Right hindlimb (tissue), 1 donor: Measurements from ENCODE around the gene TSC22D4.
"Not testable (repeated sequence)": the region's sequence is repeated elsewhere in the genome, so short reads cannot be mapped to it uniquely, and the experiment has no call there.

Experiments used
- DNase-seq: peaks from one replicate; pipeline ENCODE4 v3.0.0-alpha.2; 2018

The TSC22D4 gene

DNA sequence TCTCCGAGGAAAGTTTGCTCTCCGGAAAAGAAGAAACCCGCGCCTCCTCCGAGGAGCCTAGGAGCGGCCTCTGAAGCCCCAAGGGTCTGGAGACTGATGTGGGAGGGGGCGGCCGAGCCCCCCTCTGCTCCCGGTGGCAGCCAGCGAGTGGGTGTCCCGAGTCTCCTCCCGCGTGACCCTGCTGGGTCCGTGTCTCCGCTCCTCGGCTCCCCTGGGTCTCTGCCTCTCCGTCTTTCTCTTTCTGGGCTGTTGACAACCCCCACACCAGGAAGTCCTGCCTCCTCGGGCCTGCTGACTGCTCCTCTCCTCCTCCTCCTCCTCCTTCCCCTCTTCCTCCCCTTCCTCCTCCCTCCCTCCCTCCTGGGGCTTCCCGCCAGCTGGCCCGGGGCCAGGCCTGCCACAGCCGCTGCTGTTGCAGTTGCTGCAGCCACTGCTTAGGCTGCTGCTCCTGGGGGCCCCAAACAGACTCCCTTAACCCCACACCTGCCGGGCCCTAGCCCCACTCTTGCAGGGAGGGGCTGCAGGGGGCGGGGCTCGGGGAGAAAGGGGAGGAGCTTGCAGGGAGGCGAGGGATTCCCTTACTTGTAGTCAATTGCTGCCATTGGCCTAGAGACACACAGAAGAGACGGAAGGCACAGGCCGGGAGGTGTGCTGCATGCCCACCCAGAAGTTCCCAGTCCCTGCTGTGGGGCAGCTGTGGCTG is at the start of gene TSC22D4:
TSC22D4 (minus strand) TSS at position 257 of the 703 bp plus-strand sequence. CDS start 1,176 bp downstream, outside the sequence.
- peak; percentile 99 for DNase-seq

DNA sequence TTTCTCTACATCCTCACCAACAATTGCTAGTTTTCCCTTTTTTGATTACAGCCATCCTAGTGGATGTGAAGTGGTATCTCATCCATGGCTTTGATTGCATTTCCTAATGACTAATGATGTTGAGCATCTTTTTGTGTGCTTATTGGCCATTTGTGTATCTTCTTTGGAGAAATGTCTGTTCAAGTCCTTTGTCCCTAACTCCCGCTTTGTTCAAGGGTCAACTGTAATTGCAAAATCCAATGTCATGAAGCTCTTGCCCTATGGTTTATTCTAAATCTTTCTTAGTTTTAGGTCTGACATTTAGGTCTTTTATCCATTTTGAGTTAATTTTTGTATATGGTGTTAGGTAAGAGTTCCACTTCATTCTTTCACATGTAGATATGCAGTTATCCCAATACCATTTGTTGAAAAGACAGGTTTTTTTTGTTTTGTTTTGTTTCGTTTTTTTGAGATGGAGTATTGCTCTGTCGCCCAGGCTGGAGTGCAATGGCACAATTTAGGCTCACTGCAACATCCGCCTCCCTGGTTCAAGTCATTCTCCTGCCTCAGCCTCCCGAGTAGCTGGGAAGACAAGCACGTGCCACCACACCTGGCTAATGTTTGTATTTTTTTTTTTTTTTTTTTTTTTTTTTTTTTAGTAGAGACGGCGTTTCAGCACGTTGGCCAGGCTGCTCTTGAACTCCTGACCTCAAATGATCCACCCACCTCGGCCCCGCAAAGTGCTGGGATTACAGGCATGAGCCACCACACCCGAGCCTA is 49.3 kb upstream of the TSC22D4 start:
- DNase-seq = not testable (repeated sequence)

DNA sequence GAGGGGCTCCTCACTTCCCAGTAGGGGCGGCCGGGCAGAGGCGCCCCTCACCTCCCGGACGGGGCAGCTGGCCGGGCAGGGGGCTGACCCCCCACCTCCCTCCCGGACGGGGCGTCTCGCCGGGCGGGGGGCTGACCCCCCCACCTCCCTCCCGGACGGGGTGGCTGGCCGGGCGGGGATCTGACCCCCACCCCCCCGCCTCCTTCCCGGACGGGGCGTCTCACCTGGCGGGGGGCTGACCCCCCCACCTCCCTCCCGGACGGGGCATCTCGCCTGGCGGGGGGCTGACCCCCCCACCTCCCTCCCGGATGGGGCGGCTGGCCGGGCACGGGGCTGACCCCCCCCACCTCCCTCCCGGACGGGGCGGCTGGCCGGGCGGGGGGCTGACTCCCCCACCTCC is 44.2 kb upstream of the TSC22D4 start:
- DNase-seq = not testable (repeated sequence)

DNA sequence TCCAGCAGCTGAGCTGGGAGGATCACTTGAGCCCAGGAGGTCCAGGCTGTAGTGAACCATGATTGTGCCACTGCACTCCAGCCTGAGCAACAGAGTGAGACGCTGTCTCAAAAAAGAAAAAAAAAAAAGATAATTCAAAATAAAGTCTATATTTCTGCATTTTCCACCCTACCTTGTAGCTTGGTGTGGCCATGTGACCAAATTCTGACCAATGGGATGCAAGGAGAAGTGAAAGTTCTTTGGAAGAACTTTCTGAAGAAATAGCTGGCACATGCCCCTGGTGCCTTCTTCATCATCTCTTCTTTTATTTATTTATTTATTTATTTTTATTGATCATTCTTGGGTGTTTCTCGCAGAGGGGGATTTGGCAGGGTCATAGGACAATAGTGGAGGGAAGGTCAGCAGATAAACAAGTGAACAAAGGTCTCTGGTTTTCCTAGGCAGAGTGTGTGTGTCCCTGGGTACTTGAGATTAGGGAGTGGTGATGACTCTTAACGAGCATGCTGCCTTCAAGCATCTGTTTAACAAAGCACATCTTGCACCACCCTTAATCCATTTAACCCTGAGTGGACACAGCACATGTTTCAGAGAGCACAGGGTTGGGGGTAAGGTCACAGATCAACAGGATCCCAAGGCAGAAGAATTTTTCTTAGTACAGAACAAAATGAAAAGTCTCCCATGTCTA is 43.0 kb upstream of the TSC22D4 start:
- not testable (repeated sequence) for DNase-seq

DNA sequence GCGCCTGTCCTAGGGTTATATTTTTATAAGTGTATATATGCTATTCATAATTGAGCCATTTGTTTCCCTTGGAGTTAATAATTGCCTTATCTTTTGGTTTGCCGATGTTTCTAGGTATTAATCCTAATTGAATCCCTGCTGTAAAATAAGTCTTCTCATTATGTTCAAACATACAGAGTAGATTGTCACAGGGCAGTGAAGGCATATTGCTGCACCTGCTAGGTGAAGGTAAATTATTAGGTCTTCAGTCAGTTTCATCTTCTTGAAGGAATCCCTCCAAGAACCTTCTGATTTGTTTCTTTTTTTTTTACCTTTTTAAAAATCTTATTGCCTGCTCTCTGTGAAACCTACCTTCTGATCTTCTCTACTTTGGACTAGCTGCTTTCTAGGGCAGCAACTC is 42.1 kb upstream of the TSC22D4 start:
- DNase-seq = no peak

DNA sequence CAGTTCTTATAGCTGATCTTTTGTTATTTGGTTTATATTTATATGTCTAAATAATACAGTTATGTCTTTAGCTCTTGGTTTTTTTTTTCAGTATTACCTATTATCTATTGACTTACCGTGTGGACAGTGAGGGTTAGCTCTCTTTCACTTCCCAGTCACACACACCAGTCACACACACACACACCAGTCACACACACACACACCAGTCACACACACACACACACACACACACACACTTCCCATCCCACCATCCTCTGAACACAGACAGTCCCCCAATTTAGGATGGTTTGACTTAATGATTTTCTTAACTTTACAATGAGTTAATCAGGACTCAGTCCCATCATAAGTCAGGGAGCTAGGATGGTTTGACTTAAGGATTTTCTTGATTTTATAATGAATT is 41.1 kb upstream of the TSC22D4 start:
- DNase-seq = no peak

DNA sequence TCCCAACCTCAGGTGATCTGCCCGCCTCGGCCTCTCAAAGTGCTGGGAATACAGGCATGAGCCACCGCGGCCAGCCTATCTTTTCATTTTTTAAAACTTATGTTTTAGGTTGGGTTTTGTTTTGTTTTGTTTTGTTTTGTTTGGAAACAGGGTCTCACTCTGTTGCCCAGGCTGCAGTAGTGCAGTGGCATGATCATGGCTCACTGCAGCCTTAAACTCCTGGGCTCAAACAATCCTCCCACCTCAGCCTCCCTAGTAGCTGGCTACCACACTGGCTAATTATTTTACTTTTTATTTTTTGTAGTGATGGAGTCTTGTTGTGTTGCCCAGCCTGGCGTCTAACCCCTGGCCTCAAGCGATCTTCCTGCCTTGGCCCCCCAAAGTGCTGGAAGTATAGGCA is 40.6 kb upstream of the TSC22D4 start:
- no peak for DNase-seq

DNA sequence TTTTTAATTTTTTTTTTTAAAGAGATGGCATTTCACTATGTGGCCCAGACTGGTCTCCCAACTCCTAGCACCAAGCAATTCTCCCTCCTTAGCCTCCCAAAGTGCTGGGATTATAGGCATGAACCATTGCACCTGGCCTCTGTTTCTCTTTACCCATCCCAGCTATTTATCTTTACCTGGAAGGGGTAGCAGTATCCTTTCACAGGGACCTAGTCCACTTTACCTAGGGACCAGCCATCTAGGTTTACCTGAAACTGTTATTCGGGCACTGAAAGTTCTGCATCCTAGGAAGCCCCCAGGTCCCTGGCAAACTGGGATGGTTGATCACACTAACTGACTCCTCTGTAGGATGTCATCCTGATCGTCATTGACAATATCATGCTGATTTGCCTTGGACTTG is 38.3 kb upstream of the TSC22D4 start:
- DNase-seq = no peak

DNA sequence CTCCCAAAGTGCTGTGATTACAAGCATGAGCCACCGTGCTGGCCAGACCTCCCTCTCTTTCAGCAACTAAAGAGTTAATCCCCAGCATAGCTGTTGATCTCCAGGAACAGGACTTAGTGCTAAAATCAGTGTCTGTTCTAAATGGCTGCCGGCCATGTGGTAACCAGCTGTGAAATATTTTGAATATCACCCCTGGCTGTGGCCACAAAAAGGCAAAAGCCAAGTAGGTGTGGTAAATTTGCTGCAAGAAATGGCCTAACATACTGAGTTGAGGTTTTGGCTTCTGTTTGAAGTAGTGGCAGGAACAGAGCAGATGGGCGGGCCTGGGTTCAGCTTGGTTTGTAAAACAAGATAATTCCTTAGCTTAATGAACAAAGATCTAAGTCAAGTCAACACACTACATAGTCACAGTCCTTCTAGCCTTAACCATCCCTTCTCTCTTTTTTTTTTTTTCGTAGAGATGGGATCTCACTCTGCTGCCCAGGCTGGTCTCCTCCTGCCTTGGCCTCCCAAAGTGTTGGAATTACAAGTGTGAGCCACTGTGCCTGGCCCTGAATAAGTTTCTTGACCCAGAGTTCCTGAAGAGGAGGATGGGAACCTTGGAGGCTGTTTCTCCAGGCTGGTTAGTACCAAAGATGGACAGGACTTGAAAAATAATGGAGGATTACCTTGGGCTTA is 37.3 kb upstream of the TSC22D4 start:
- DNase-seq = peak; percentile 76

DNA sequence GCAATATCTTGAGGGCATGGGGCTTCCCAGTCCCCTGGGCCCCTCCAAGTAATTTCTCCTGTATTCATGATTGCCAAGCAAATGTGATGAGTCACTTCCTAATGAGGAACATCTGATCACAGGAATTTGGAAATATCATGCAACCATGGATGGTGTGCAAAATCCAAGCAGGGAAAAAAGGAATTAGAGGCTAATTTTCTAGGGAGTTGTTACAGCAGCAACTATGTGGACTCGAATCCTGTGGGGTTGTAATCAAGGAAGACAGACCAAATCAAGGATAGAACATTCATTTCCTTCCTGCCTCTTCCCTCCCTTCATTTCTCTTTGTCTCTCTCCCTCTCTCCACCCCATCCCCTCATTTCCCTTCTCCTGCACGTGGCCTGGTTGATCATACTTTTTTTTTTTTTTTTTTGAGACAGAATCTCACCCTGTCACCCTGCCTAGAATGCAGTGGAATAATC is 36.1 kb upstream of the TSC22D4 start:
- DNase-seq = no peak

DNA sequence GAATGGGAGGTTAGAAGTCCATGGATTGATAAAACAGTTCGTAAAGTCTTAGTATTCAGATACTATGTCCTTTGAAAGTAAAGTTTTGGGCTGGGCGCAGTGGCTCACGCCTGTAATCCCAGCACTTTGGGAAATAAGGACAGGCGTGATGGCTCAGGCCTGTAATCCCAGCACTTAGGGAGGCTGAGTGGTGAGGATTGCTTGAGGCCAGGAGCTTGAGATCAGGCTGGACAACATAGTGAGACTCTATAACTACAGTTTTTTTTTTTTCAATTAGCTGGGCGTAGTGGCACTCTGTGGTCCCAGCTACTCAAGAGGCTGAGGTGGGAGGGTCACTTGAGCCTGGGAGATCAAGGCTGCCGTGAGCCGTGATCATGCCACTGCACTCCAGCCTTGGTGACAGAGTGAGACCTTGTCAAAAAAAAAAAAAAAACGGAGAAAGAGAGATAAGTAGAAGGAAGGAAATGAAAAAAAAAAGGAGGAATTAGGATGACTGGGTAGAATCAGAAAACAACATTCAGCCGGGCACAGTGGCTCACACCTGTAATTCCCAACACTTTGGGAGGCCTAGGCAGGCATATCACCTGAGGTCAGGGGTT is 34.3 kb upstream of the TSC22D4 start:
- no peak for DNase-seq

DNA sequence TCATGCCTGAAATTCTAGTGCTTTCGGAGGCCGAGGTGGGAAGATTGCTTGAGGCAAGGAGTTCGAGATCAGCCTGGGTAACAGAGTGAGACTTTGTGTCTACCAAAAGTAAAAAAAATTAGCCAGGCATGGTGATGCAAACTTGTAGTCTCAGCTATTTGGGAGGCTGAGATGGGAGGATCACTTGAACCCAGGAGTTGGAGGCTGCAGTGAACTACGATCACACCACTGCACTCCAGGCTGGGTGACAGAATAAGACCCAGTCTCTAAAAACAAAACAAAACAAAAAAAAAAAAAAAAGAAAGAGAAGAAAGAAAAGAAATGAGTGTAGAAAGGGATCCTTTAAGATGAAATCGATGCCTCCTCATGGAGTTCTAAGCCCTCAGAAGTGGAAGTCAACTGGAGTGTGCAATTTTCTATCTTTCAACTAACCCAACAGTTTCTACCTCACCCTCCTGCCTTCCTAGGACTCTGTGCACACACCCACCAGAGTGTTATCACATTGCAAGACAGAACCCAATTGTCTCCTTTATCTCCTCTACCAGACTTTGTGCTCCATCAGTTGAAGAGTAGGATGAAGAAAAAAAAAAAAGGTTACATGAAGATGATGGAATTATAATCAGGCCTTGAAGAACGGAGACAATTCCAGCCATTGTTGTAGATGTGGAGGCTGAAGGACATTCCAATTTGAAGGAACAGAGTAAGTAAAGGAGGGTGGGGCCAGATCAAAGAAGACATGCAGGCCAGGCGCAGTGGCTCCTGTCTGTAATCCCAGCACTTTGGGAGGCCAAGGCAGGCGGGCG is 31.6 kb upstream of the TSC22D4 start:
- DNase-seq = no peak

DNA sequence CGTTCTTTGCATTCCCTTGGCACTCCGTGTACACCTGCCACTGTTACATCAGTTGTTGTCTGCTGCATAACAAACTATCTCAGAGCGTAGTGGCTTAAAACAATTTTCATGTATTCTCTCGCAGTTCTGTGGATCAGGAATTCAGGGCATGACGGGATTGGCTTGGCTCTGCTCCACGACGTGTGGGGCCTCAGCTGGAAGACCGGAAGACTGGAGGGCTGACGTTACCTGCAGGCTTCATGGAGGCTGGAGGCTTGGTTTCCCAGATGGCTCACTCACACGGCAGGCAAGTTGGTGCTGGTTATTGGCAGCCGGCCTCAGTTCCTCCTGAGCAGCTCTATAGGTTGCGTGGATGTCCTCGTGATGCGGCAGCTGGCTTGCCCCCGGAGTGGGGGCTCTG is 30.2 kb upstream of the TSC22D4 start:
- peak; percentile 62 for DNase-seq

DNA sequence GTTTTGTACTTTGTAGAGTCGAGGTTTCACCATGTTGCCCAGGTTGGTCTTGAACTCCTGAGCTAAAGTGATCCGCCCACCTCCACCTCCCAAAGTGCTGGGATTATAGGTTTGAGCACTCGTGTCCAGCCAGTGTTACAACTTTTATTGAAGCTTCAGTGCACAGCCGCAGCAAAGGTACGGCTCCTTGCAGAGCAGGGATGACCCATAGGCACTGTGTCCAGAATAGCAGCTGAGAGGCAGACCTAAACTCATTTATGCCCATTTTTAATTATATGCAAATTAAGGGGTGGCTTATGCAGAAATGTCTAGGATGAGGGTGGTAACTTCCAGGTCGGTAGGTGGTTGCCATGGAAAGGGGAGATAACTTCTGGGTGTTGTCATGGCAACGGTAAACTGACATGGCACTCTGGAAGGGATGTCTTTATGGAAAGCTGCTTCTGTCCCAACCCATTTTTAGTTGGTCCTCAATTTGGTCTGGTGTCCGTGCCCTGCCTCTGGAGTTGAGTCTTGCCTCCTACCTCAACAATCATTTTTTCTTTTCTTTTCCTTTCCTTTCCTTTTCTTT is 27.4 kb upstream of the TSC22D4 start:
- no peak for DNase-seq

DNA sequence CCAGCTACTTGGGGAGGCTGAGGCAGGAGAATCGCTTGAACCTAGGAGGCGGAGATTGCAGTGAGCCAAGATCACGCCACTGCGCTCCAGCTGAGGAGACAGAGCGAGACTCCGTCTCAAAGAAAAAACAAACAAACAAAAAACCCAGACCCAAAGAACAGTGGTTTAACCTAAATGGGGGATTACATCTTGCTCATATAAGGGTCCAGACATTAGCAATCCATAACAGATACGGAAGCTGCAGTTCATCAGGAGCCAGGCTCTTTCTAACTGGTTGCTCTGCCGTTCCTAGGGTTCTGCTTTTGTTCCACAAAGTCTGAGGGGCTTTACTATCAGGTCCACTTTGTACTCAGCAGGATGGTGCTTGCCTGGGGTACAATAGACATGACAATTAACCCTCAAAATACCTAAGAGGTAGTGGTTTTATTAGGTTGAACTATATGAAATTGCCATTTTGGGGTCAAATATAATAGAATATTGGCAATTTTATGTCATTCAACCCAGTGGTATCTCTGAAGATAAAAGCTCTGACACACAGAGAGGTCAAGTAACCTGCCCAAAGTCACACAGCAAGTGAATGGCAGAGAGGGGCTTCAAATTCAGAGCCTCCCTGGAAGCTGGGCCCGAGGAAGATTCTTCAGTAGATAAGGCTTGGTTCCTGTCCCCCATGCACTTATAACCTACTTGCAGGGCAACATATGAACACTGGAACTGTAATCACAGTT is 26.0 kb upstream of the TSC22D4 start:
- DNase-seq = no peak

DNA sequence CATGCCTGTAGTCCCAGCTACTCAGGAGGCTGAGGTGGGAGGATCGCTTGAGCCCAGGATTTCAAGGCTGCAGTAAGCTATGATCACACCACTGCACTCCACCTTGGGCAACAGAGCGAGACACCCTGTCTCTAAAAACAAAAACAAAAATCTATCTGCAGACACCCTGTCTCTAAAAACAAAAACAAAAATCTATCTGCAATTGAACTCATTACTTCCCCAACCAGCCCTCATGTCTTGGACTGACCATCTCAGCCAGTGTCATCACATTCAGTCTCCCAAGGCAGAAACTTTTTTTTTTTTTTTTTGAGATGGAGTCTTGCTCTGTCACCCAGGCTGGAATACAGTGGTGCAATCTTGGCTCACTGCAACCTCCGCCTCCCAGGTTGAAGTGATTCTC is 25.0 kb upstream of the TSC22D4 start:
- not testable (repeated sequence) for DNase-seq

DNA sequence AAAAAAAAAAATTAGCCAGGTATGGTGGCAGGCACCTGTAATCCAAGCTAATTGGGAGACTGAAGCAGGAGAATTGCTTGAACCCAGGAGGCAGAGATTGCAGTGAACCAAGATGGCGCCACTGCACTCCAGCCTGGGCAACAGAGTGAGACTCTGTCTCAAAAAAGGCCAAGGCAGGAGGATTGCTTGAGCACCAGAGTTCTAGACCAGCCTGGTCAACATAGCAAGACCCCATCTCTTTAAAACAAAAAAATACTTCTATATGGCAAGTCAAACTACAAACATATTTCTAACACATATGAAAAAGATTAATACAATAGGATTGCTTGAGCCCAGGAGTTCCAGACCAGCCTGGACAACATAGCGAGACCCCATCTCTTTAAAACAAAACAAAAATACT is 21.7 kb upstream of the TSC22D4 start:
- DNase-seq = not testable (repeated sequence)

DNA sequence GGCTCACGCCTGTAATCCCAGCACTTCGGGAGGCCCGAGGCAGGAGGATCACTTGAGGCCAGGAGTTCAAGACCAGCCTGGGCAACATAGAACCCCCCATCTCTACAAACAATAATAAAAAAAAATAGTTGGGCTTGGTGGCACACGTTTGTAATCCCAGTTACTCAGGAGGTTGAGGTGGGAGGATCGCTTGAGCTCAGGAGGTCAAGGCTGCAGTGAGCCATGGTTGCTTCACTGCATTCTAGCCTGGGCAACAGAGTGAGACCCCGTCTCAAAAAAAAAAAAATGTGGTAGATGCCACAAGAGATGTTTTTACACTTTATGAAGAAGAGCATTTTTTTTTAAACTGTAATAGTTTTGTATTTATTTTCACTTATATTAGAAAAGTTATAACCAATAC is 17.5 kb upstream of the TSC22D4 start:
- DNase-seq = no peak

DNA sequence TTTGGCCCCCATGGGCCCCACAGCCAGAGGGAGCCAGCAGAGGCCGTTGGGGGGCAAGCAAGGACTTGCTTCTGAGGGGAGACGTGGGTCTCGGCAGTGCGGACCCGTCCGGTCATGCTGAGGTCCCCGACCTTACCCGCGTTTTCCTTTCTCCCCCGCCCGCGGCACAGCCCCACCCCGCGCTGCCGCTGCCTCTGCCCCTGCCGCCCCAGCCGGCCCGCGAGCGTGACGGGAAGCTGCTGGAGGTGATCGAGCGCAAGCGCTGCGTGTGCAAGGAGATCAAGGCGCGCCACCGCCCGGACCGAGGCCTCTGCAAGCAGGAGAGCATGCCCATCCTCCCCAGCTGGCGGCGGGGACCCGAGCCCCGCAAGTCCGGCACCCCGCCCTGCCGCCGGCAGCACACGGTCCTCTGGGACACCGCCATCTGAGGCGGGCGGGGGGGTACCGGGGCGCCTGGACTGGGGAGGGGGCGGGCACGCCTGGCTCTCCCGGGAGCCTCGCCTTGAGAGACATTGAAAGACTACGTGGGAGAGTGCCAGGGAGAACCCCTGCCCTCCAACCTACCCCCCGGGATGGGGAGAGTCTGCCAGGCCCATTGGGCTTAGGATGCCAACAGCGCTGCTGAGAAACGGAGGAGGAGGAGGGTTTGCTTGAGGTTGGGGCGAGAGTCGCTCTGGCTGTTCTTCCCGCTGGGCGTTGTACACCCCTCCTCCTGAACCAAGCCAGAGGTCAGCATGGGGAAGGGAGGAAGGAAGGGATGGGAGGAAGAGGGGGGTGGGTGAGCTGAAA is 14.7 kb upstream of the TSC22D4 start:
- no peak for DNase-seq
